Stimulated activated CD4-positive, alpha-beta T cell treated with anti-CD3 and anti-CD28 coated beads, Interleukin-4, amount 100 ng/mL, for 48 hours (primary cell): ENCODE data around the gene RASL10A.

Experiments
- DNase-seq, 2 donors: peaks; one replicate each; pipeline ENCODE4 v3.0.0-alpha.2; 2020; ENCODE audit warnings: low read depth in 2 of 2

Gene RASL10A

GRCh38 chr22:29339381-29340235 lies 24.1 kb upstream of the RASL10A start:
- DNase-seq = no peak

GRCh38 chr22:29338398-29338797 lies 22.9 kb upstream of the RASL10A start:
- no peak for DNase-seq

- no peak for DNase-seq
Observed at GRCh38 chr22:29337631-29338284, 22.3 kb upstream of the RASL10A start.

DNA sequence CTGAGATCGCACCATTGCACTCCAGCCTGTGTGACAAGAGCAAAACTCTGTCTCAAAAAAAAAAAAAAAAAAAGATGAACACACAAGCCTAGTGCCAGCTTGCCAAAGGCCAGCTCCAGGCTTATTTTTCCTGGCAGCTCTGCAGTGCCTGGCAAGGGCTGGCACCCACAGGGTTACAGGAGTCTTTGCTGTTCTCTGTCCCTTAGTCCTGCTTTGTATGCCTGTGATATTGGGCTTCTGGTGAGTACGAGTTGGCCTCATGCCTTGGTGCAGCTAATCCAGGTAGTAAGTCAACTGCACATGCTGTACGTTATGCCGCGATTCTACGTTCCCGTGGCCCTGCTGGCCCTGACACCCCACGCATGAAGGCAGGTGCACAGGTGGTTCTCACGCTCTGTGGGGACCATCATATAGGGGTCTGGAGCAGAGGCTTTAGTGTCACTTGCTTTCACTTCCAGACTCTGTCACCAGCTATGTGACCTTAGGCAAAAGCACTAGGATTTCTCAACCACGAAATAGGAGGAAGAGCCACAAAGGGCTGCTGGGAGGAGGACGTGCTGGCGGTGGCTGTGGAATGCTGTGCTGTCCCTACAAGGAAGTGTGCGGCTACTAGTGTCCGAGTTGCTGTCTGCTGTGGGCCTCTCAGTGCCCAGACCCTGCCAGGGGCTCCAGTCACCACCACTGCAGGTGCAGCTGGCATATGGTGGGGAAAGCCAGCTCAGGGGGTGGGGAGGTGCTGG lies 21.4 kb upstream of the RASL10A start:
- DNase-seq = no peak

- DNase-seq = no peak
Observed at GRCh38 chr22:29335656-29336055, 20.2 kb upstream of the RASL10A start.

- DNase-seq = no peak
Observed at GRCh38 chr22:29334696-29335344, 19.3 kb upstream of the RASL10A start.

DNA sequence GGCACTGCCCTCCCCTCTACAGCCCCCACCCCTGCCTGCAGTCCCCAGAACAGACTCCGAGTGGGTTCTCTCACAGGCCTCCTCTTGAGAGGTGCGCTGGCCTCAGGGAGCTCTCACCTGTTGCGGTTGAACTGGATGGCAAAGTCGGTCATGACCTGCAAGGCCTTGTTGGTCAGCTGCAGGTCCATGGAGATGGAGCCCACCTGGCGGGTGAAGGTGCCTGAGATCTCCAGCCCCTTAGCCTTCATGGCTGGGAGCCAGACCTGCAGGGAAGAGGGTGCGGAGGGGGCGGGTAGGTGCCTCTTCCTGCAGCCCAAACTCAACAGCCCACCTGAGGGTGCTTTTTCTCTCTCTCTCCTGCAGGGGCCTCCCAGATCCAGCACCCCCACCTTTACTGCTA lies 18.7 kb upstream of the RASL10A start:
- no peak for DNase-seq

DNA sequence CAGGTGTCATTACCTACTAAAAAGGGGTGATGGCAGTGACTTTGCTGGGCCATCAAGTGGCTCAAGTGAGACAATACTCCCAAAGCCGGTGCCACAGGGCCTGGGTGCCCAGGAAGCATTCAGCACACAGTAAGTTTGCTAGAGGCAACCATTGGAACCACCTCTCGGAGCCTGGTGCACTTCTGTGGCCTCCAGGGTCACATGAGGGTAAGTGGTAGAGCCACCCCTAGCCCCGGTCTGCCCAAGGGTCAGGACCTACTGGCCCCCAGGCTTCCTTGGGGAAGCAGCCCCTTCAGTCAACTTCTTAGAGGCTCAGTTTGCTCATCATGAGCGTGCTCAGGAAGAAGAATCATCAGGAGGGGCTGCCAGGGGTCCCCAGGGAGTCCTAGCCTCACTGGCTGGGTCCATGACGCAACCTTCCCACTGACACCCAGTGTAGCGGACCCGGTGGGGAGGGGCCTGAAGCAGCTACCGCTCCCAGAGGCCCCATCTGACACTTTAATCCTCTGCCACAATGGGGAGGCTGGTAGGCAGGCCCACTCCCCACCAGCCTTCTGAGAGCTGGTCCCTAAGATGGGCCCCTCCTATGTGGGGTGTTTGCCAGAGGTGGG lies 17.5 kb upstream of the RASL10A start:
- DNase-seq = no peak

- no peak for DNase-seq
Observed at GRCh38 chr22:29331658-29332300, 16.3 kb upstream of the RASL10A start.

DNA sequence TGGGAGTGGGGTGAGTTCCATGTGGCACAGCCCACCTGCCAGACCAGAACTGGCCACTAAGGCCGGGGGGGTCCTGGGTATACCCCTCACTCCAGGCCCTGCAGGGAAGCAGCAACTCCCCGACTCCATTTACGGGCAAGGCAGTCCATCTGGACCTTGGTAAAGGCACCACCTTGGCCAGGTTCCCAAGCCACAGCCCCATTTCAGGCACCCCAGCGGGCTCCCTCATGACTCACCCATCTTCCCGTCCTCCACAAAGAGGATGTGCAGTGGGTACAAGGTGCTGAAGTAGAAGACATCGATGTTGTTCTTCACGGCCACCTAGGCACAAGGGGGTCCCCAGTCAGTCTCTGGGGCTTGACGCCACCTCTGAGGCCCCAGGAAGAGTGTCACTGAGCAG lies 15.7 kb upstream of the RASL10A start:
- DNase-seq = no peak

GRCh38 chr22:29330753-29331152 lies 15.3 kb upstream of the RASL10A start:
- no peak for DNase-seq

DNA sequence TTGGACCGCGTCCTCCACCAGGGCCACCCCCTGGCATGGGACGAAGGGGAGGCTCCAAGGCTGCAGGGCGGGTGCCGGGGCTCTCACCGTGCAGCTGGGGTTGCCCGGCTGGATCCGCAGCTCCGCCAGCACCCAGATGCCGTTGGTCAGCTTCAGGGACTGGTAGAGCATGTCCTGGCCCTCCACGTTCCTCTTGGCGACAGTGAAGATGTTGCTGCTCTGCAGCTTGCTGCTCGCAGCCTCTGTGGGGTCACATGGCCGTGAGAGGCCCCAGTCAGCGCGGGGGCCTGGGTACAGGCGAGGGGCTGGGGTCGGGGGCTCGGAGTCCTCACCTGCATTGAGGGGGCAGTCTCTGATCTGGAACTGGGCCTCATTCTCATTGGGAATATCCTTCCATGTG lies 14.8 kb upstream of the RASL10A start:
- no peak for DNase-seq

- DNase-seq = no peak
Observed at GRCh38 chr22:29329581-29329980, 14.1 kb upstream of the RASL10A start.

GRCh38 chr22:29328566-29329500 lies 13.3 kb upstream of the RASL10A start:
- no peak for DNase-seq

DNA sequence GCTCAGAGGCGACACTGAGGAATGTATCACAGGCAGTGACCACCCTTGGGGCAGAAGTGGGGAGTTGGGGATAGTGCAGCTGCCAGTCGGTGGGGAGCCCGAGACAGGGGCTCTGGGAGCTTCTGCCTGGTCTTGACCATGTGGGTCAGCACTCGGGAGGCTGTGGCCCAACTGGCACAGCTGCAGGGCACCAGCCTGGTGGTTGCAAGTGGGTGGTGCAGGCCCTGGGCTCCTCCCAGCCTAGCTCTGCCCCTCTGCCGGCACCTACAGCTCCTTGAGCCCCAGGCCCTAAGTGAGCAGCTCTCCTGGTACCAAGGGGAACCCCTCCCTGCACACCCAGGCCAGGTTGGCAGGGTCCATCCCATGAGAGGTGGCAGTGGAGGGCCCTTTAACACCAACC lies 12.6 kb upstream of the RASL10A start:
- DNase-seq = no peak

- DNase-seq = no peak
Observed at GRCh38 chr22:29327089-29327764, 11.7 kb upstream of the RASL10A start.

DNA sequence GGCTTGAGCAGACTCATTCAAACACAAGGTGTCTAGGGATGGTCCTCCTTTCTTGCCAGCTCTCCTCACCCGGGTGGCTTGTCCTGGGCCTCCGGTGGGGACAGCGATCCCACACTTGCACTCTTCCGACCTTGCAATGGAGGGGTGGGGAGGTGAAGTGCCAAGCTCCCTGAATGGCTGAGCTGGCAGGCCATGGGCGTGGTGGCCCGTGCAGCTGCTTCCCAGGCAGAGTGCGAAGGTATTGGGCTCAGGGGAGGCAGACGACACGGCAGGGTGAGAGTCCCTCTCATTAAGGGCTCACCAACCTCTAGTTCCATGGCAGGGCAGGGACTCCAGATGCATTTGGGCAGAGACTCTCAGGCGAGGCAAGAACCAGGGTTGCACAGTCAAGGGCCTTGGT lies 11.0 kb upstream of the RASL10A start:
- DNase-seq = no peak

GRCh38 chr22:29325785-29326315 lies 10.4 kb upstream of the RASL10A start:
- no peak for DNase-seq

GRCh38 chr22:29325356-29325755 lies 9.9 kb upstream of the RASL10A start:
- no peak for DNase-seq
